ENCODE results near the gene SYT5. TPM values are rescaled to one million over a fixed set of nuclear protein-coding genes. Genes with fewer than 3 reads are reported as not detected.
A peak's percentile ranks its signal among the peaks of the same experiment; 100 is the strongest.

Gene SYT5
- total and polyA plus RNA-seq, 2 of the 13 experiments (the other 11 are each of a cell fraction or from before 2014, with no cell fraction given): not detected

DNA sequence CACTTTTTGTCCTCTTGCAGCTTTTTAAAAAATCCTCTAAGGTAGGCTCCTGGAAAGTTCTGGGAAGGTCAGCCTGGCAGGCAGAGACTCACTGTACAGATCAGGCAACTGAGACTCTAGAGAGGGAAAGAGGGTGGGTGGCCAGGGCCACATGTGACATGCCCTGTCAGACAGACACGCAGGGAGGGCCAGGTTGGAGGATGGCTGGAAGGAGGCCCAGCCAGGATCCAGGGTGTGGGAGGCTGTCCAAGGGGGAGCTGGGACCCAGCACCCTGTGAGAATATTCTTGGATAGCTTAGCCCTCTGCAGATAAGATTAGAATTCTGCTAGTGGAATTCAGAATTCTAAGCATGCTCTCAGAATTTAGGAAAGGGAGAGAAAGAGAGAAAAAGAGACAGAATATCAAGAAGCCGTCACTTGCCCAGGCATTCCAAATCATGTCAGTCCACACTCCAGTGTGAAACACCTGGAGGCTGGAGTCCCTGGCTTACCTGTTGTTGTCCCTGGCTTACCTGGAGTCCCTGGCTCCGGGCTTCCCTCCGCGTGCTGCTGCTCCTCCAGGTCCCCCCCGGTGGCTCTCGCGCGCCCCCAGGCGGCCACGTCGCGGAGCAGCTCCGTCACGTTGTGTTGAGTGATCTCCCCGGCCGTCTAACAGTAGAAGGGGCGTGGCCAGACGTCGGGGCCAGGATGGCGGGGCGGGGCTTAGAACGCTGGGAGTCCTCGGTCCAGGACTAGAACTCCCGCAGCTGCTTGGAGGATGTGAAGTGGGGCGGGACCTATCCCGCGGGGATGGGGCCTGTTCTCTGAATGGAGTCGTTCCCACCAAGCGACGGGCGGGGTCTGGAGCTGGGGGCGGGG is 19.7 kb downstream of the SYT5 start (continued):
- TF ChIP-seq ISL2 (CRISPR knock-in tag; IDR thresholded peaks at IDR 0.05) (no peak), RNF2 (conservative IDR thresholded peaks at IDR 0.05; ENCODE audit: low read depth) (no peak), ZSCAN22 (CRISPR knock-in tag; IDR thresholded peaks at IDR 0.05) (peak; percentile 55; the same call in 1 of the 2 replicates), KLF16 (CRISPR knock-in tag; IDR thresholded peaks at IDR 0.05) (0 out of 4 replicates have a peak, but pooled peaks of 1 of the 2 experiments have one; percentile 29), THAP11 (CRISPR knock-in tag; IDR thresholded peaks at IDR 0.05) (peak; percentile 59; the same call in 1 of the 2 replicates), MIXL1 (CRISPR knock-in tag; IDR thresholded peaks at IDR 0.05) (no peak), ZNF788 (CRISPR knock-in tag; IDR thresholded peaks at IDR 0.05; ENCODE audit: borderline replicate concordance) (peak; percentile 49; the same call in 1 of the 2 replicates), ZMYM3 (CRISPR knock-in tag; IDR thresholded peaks at IDR 0.05) (peak; percentile 48; the same call in 1 of the 2 replicates), TSC22D2 (CRISPR knock-in tag; IDR thresholded peaks at IDR 0.05; ENCODE audit: borderline replicate concordance) (peak; percentile 56; the same call in 1 of the 2 replicates), SP4 (CRISPR knock-in tag; IDR thresholded peaks at IDR 0.05) (0 out of 2 replicates have a peak, but pooled peaks have one; percentile 61), ZNF331 (CRISPR knock-in tag; IDR thresholded peaks at IDR 0.05) (peak; percentile 26; the same call in 1 of the 2 replicates), SMAD3 (CRISPR knock-in tag; IDR thresholded peaks at IDR 0.05) (0 out of 2 replicates have a peak, but pooled peaks have one; percentile 54), MED1 (CRISPR knock-in tag; IDR thresholded peaks at IDR 0.05) (no peak)
- TF ChIP-seq, protein P1, sequence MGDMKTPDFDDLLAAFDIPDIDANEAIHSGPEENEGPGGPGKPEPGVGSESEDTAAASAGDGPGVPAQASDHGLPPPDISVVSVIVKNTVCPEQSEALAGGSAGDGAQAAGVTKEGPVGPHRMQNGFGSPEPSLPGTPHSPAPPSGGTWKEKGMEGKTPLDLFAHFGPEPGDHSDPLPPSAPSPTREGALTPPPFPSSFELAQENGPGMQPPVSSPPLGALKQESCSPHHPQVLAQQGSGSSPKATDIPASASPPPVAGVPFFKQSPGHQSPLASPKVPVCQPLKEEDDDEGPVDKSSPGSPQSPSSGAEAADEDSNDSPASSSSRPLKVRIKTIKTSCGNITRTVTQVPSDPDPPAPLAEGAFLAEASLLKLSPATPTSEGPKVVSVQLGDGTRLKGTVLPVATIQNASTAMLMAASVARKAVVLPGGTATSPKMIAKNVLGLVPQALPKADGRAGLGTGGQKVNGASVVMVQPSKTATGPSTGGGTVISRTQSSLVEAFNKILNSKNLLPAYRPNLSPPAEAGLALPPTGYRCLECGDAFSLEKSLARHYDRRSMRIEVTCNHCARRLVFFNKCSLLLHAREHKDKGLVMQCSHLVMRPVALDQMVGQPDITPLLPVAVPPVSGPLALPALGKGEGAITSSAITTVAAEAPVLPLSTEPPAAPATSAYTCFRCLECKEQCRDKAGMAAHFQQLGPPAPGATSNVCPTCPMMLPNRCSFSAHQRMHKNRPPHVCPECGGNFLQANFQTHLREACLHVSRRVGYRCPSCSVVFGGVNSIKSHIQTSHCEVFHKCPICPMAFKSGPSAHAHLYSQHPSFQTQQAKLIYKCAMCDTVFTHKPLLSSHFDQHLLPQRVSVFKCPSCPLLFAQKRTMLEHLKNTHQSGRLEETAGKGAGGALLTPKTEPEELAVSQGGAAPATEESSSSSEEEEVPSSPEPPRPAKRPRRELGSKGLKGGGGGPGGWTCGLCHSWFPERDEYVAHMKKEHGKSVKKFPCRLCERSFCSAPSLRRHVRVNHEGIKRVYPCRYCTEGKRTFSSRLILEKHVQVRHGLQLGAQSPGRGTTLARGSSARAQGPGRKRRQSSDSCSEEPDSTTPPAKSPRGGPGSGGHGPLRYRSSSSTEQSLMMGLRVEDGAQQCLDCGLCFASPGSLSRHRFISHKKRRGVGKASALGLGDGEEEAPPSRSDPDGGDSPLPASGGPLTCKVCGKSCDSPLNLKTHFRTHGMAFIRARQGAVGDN (CRISPR knock-in tag; IDR thresholded peaks at IDR 0.05): peak; percentile 57
- TF ChIP-seq, protein P2, sequence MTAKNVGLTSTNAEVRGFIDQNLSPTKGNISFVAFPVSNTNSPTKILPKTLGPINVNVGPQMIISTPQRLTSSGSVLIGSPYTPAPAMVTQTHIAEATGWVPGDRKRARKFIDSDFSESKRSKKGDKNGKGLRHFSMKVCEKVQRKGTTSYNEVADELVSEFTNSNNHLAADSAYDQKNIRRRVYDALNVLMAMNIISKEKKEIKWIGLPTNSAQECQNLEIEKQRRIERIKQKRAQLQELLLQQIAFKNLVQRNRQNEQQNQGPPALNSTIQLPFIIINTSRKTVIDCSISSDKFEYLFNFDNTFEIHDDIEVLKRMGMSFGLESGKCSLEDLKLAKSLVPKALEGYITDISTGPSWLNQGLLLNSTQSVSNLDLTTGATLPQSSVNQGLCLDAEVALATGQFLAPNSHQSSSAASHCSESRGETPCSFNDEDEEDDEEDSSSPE (CRISPR knock-in tag; IDR thresholded peaks at IDR 0.05): no peak
- TF ChIP-seq, protein P3, sequence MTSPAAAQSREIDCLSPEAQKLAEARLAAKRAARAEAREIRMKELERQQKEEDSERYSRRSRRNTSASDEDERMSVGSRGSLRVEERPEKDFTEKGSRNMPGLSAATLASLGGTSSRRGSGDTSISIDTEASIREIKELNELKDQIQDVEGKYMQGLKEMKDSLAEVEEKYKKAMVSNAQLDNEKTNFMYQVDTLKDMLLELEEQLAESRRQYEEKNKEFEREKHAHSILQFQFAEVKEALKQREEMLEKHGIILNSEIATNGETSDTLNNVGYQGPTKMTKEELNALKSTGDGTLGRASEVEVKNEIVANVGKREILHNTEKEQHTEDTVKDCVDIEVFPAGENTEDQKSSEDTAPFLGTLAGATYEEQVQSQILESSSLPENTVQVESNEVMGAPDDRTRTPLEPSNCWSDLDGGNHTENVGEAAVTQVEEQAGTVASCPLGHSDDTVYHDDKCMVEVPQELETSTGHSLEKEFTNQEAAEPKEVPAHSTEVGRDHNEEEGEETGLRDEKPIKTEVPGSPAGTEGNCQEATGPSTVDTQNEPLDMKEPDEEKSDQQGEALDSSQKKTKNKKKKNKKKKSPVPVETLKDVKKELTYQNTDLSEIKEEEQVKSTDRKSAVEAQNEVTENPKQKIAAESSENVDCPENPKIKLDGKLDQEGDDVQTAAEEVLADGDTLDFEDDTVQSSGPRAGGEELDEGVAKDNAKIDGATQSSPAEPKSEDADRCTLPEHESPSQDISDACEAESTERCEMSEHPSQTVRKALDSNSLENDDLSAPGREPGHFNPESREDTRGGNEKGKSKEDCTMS (CRISPR knock-in tag; conservative IDR thresholded peaks at IDR 0.05): no peak
- TF ChIP-seq, protein P4, sequence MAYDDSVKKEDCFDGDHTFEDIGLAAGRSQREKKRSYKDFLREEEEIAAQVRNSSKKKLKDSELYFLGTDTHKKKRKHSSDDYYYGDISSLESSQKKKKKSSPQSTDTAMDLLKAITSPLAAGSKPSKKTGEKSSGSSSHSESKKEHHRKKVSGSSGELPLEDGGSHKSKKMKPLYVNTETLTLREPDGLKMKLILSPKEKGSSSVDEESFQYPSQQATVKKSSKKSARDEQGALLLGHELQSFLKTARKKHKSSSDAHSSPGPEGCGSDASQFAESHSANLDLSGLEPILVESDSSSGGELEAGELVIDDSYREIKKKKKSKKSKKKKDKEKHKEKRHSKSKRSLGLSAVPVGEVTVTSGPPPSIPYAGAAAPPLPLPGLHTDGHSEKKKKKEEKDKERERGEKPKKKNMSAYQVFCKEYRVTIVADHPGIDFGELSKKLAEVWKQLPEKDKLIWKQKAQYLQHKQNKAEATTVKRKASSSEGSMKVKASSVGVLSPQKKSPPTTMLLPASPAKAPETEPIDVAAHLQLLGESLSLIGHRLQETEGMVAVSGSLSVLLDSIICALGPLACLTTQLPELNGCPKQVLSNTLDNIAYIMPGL (CRISPR knock-in tag; IDR thresholded peaks at IDR 0.05; ENCODE audit: borderline replicate concordance in 1 of 2, low read depth in 1 of 2): peak; percentile 61 to 82; a peak in 3 of 4 replicates
